Endothelial cell of umbilical vein (primary cell): ENCODE results near the gene EPHA4. TPM values are rescaled to one million over a fixed set of nuclear protein-coding genes. Genes with fewer than 3 reads are reported as not detected.

ENCODE experiments used
- BruUV-seq: library from RNA; stranded (reverse); fragments of 400-500 nt; replicated peaks from 2 replicates; lab custom pipeline; 2021; lab: Mats Ljungman, UMichigan
- CTCF ChIA-PET: fragments of 300-600, 350-600 bp; sonication (Branson Sonifier 250); formaldehyde crosslinking; loops from one replicate; lab custom pipeline; 2021; ENCODE audit warnings: antibody characterized with exemption, inconsistent platforms; lab: Charles Lee
- POLR2A ChIA-PET: fragments of 300-600, 350-600 bp; sonication (Branson Sonifier 250); formaldehyde crosslinking; loops from one replicate; lab custom pipeline; 2021; ENCODE audit warnings: antibody characterized with exemption, inconsistent platforms; lab: Charles Lee
- DNase-seq: peaks from one replicate; pipeline ENCODE4 v3.0.0-alpha.2; 2011; ENCODE audit warnings: low read depth, low spot score
- FAIRE-seq: peaks from 2 replicates; lab custom pipeline; 2011; peaks lifted over from hg19 to GRCh38; lab: Jason Lieb, UNC
- H2AFZ ChIP-seq: 2 replicates; pipeline ENCODE4 v1.6.0; 2012; ENCODE audit warnings: low read depth, low read length, control low read depth, inconsistent platforms
- H3K27ac ChIP-seq: 2 replicates; pipeline ENCODE4 v1.5.1; 2011; ENCODE audit warnings: low read depth, mild to moderate bottlenecking, control low read depth, low read length, moderate library complexity; ENCODE audit not compliant: insufficient read depth
- H3K27me3 ChIP-seq, 2 experiments: 2 replicates each; pipeline versions ENCODE4 v1.6.0 to v1.6.1; 2011; ENCODE audit warnings: low read length in 2 of 2, mixed read lengths in 1 of 2; ENCODE audit not compliant: control insufficient read depth in 2 of 2, insufficient read depth in 2 of 2
- H3K36me3 ChIP-seq, 2 experiments: 2 replicates in 1 of 2; 3 replicates in 1 of 2; pipeline ENCODE4 v1.5.1; 2011; ENCODE audit warnings: low read length in 2 of 2, mild to moderate bottlenecking in 1 of 2, moderate library complexity in 1 of 2; ENCODE audit not compliant: control insufficient read depth in 2 of 2, insufficient read depth in 2 of 2; ENCODE audit errors: extremely low read depth in 1 of 2
- H3K4me1 ChIP-seq: 3 replicates; pipeline ENCODE4 v1.5.1; 2011; ENCODE audit warnings: mild to moderate bottlenecking, low read length; ENCODE audit not compliant: control insufficient read depth, insufficient read depth; ENCODE audit errors: extremely low read depth
- H3K4me2 ChIP-seq: 2 replicates; pipeline ENCODE4 v1.6.1; 2011; ENCODE audit warnings: low read length, control low read depth, mixed read lengths; ENCODE audit not compliant: insufficient read depth
- H3K4me3 ChIP-seq, 3 experiments: fragments of 200-600 bp in 1 of 3; sonication (generic), shearing (Covaris generic) in 1 of 3; replicated peaks in 1 of 3; 2 replicates each; pipeline ENCODE4 v1.5.1; 2011 to 2016; ENCODE audit warnings: control low read depth in 3 of 3, low read length in 3 of 3, mild to moderate bottlenecking in 2 of 3, inconsistent platforms in 1 of 3, low read depth in 1 of 3, moderate library complexity in 1 of 3; ENCODE audit not compliant: insufficient read depth in 1 of 3
- H3K79me2 ChIP-seq: 2 replicates; pipeline ENCODE4 v1.6.0; 2012; ENCODE audit warnings: low read length, inconsistent platforms; ENCODE audit not compliant: control insufficient read depth, insufficient read depth
- H3K9ac ChIP-seq: replicated peaks from 2 replicates; pipeline ENCODE3; 2011; ENCODE audit warnings: low read length, control low read depth; ENCODE audit not compliant: insufficient read depth; ENCODE audit errors: extremely low read depth
- H3K9me1 ChIP-seq: replicated peaks from 3 replicates; pipeline ENCODE4 v1.6.0; 2011; ENCODE audit warnings: mild to moderate bottlenecking, low read length; ENCODE audit not compliant: control insufficient read depth, insufficient read depth; ENCODE audit errors: extremely low read depth
- H3K9me3 ChIP-seq: replicated peaks from 2 replicates; pipeline ENCODE4 v1.5.1; 2012; ENCODE audit warnings: low read length, inconsistent platforms; ENCODE audit not compliant: control insufficient read depth, insufficient read depth
- H4K20me1 ChIP-seq: replicated peaks from 2 replicates; pipeline ENCODE3; 2011; ENCODE audit warnings: mild to moderate bottlenecking, low read length; ENCODE audit not compliant: control insufficient read depth, insufficient read depth; ENCODE audit errors: extremely low read depth
- EZH2 ChIP-seq: IDR thresholded peaks from 2 replicates; pipeline ENCODE4 v1.6.1; 2012; ENCODE audit warnings: borderline replicate concordance, low read depth, mild to moderate bottlenecking, moderate library complexity, low read length, inconsistent platforms; ENCODE audit not compliant: severe bottlenecking
- FOS ChIP-seq: IDR thresholded peaks from 2 replicates; pipeline ENCODE4 v1.6.1; 2011; ENCODE audit warnings: mild to moderate bottlenecking, low read length, moderate library complexity, borderline replicate concordance; ENCODE audit not compliant: insufficient read depth
- GATA2 ChIP-seq: IDR thresholded peaks from 2 replicates; pipeline ENCODE4 v1.7.0; 2011; ENCODE audit warnings: low read depth, mild to moderate bottlenecking, moderate library complexity, mixed read lengths, low read length; ENCODE audit not compliant: insufficient read length, insufficient read depth
- JUN ChIP-seq: IDR thresholded peaks from 2 replicates; pipeline ENCODE4 v1.6.1; 2011; ENCODE audit warnings: borderline replicate concordance, low read depth; ENCODE audit not compliant: insufficient read length, insufficient read depth
- MYC ChIP-seq: IDR thresholded peaks from one replicate; pipeline ENCODE4 v1.6.1; 2011; ENCODE audit warnings: mild to moderate bottlenecking, low read depth, low read length
- POLR2A ChIP-seq: IDR thresholded peaks from 2 replicates; pipeline ENCODE4 v1.6.1; 2012; ENCODE audit warnings: low read depth, mild to moderate bottlenecking, control low read depth, low read length
- POLR2AphosphoS5 ChIP-seq: IDR thresholded peaks from 2 replicates; pipeline ENCODE4 v1.6.1; 2012; ENCODE audit warnings: low read depth, mild to moderate bottlenecking, control low read depth, low read length, moderate library complexity; ENCODE audit not compliant: insufficient read depth
- dilution Hi-C: fragments of 300-500 bp; cut with MboI; formaldehyde crosslinking; loops from one replicate; pipeline ENCODE4 v1.15.0; 2019; ENCODE audit warnings: low sequenced_read_pairs; ENCODE audit not compliant: extremely low pct_ligation_motif_present
- intact Hi-C: fragments of 100-400 bp; cut with micrococcal nuclease; formaldehyde crosslinking; loops from one replicate; pipeline ENCODE4 v1.10.0; 2022
- polyA plus RNA-seq, 4 experiments: library from polyadenylated mRNA; depleted of rRNA in 3 of 4; stranded (reverse) in 3 of 4; unstranded in 1 of 4; fragments of >200 nt; gene quantifications; 2 replicates each; pipeline versions ENCODE4 v1.2.1 to v1.2.3, GENCODE V29; 2011 to 2012; ENCODE audit warnings: missing spikeins in 1 of 4
- total RNA-seq: library from RNA; stranded (reverse); gene quantifications from 2 replicates; pipeline ENCODE4 v1.2.3, GENCODE V29; 2021
- TF ChIP-seq, protein P1 (sequence below): IDR thresholded peaks from 2 replicates; pipeline ENCODE4 v1.6.1; 2011; ENCODE audit not compliant: insufficient read depth, insufficient read length
- TF ChIP-seq, protein P2 (sequence below), 2 donors: IDR thresholded peaks; 1 replicate in 1 of 2; 2 replicates in 1 of 2; pipeline ENCODE4 v1.5.1; 2011; ENCODE audit warnings: low read length in 2 of 2, mild to moderate bottlenecking in 2 of 2, moderate library complexity in 2 of 2, control low read depth in 1 of 2, inconsistent platforms in 1 of 2, low read depth in 1 of 2; ENCODE audit not compliant: insufficient read depth in 1 of 2; ENCODE audit errors: extremely low read depth in 1 of 2

EPHA4 gene
- total and polyA plus RNA-seq, 2 donors (not counting 3 experiments of a cell fraction or from before 2014, with no cell fraction given), result 11.9 to 19.8 TPM

DNA sequence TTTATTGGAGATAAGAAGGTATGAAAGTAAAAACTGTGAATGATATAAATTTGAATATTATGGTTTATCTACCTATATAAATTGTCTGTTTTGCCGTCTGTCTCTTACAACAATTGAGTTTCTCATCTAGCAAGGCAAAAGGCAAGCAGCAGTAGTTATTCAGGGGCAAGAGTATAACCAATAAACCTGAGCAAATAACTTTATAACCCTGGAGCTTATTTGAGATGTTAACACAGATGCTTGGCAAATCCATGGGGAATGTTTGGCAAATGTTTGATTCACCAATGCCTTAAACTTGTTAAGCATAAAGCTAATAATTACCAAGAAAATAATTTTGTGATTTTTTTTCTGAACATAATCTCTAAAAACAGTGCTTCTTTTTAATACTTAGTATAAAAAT is 9.9 kb upstream of the EPHA4 start:
- Histone ChIP-seq H3K4me3 (no peak overlapping the region), H3K36me3 (no peaks in the 10 kb centered on the region), H2AFZ (no peak overlapping the region), H3K79me2 (no peaks in the 10 kb centered on the region), H3K4me1 (no peaks in the 10 kb centered on the region), H4K20me1 (no peaks in the 10 kb centered on the region), H3K9me3 (no peaks in the 10 kb centered on the region), H3K27me3 (no peaks in the 10 kb centered on the region), H3K9me1 (no peaks in the 10 kb centered on the region), H3K27ac (no peak overlapping the region), H3K4me2 (no peak overlapping the region), H3K9ac (no peak overlapping the region)
- dilution Hi-C loops, result no loop called here
- DNase-seq, result no peak
- intact Hi-C loops, result no loop called here
- BruUV-seq, result no TSS peak
- TF ChIP-seq GATA2 (no peak), FOS (no peak), JUN (no peak), EZH2 (no peak), POLR2AphosphoS5 (no peak), MYC (no peak), POLR2A (no peak)
- TF ChIP-seq, protein P1, sequence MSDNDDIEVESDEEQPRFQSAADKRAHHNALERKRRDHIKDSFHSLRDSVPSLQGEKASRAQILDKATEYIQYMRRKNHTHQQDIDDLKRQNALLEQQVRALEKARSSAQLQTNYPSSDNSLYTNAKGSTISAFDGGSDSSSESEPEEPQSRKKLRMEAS, result no peak
- TF ChIP-seq, protein P2, sequence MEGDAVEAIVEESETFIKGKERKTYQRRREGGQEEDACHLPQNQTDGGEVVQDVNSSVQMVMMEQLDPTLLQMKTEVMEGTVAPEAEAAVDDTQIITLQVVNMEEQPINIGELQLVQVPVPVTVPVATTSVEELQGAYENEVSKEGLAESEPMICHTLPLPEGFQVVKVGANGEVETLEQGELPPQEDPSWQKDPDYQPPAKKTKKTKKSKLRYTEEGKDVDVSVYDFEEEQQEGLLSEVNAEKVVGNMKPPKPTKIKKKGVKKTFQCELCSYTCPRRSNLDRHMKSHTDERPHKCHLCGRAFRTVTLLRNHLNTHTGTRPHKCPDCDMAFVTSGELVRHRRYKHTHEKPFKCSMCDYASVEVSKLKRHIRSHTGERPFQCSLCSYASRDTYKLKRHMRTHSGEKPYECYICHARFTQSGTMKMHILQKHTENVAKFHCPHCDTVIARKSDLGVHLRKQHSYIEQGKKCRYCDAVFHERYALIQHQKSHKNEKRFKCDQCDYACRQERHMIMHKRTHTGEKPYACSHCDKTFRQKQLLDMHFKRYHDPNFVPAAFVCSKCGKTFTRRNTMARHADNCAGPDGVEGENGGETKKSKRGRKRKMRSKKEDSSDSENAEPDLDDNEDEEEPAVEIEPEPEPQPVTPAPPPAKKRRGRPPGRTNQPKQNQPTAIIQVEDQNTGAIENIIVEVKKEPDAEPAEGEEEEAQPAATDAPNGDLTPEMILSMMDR (IDR thresholded peaks at IDR 0.05; ENCODE audit: extremely low read depth in 1 of 2, insufficient read depth in 1 of 2, low read depth in 1 of 2, low read length in 2 of 2), result no peak
- POLR2A ChIA-PET, result no interaction called here
- CTCF ChIA-PET, result no interaction called here
- no peak for FAIRE-seq
